GM10266 (cell line): ENCODE results near the gene NEURL1.

Experiments used
- DNase-seq: peaks from one replicate; pipeline ENCODE4 v3.0.0; 2012; ENCODE audit errors: extremely low spot score
- TF ChIP-seq, protein P1 (sequence below): IDR thresholded peaks from 2 replicates; pipeline ENCODE4 v1.5.1; 2012; ENCODE audit warnings: mild to moderate bottlenecking, low read depth; ENCODE audit not compliant: control insufficient read depth, insufficient read depth; ENCODE audit errors: missing control alignments

NEURL1 gene, protein sequence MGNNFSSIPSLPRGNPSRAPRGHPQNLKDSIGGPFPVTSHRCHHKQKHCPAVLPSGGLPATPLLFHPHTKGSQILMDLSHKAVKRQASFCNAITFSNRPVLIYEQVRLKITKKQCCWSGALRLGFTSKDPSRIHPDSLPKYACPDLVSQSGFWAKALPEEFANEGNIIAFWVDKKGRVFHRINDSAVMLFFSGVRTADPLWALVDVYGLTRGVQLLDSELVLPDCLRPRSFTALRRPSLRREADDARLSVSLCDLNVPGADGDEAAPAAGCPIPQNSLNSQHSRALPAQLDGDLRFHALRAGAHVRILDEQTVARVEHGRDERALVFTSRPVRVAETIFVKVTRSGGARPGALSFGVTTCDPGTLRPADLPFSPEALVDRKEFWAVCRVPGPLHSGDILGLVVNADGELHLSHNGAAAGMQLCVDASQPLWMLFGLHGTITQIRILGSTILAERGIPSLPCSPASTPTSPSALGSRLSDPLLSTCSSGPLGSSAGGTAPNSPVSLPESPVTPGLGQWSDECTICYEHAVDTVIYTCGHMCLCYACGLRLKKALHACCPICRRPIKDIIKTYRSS

DNA sequence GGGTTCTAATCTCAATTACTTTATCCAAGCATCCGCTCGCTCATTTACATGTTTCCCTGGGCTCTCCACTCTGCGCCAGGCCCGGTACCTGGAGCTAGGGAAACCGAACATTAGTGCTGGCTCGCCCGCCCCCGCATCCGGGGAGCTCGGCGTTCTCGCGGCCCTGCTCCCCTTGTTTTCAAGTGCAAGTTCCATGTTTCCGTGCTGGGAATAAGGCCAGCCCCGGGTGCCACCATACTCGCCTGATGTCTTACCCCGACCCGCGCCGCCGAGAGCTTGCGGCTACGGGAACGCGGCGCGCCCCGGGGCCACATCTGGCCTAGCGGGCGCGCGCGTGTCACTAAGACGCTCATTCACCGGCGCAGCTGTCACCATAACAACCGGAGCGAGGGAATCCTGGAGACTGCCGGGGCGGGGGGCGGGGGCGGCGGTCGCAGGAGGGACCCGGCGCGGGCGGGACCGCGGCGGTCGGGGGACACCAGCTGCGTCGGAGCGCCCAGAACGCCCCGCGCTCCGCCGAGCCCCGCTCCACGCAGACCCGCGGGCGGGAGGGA lies at the start of gene NEURL1:
NEURL1 (plus strand) TSS at position 344 of the 554 bp plus-strand sequence. CDS start 683 bp downstream, outside the sequence.
- no peak for DNase-seq
- TF ChIP-seq, protein P1, sequence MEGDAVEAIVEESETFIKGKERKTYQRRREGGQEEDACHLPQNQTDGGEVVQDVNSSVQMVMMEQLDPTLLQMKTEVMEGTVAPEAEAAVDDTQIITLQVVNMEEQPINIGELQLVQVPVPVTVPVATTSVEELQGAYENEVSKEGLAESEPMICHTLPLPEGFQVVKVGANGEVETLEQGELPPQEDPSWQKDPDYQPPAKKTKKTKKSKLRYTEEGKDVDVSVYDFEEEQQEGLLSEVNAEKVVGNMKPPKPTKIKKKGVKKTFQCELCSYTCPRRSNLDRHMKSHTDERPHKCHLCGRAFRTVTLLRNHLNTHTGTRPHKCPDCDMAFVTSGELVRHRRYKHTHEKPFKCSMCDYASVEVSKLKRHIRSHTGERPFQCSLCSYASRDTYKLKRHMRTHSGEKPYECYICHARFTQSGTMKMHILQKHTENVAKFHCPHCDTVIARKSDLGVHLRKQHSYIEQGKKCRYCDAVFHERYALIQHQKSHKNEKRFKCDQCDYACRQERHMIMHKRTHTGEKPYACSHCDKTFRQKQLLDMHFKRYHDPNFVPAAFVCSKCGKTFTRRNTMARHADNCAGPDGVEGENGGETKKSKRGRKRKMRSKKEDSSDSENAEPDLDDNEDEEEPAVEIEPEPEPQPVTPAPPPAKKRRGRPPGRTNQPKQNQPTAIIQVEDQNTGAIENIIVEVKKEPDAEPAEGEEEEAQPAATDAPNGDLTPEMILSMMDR, result no peak

DNA sequence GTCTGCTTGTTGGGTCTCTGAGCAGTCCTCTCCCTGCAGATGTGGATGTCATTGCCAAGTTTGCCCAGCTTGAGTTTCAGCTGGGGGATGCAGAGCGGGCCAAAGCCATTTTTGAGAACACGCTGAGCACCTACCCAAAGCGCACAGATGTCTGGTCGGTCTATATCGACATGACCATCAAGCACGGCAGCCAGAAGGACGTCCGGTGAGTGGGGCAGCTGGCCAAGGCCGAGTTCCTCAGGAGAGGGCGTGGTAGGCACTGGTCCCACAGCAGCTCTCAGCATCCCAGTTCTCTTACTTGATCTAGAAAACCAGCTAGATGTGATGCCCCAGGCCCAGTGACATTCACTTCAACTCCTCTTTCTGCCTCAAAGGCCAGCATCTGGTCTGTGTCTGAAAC lies 49.0 kb upstream of the NEURL1 start:
- no peak for DNase-seq
- TF ChIP-seq, protein P1, result no peak

DNA sequence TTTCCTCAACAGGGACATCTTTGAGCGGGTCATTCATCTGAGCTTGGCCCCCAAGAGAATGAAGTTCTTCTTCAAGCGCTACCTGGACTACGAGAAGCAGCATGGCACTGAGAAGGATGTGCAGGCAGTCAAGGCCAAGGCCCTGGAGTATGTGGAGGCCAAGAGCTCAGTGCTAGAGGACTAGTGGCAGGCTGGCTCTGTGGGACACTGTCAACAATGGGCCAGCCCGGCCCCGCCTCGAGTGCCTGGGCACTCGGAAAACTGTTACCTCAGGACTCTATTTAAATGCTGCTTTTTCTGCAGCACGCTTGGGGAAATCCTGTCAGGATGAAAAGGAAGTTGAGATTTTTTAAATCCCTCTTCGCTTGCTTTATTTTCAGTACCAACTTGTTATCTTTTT lies 48.1 kb upstream of the NEURL1 start:
- no peak for DNase-seq
- TF ChIP-seq, protein P1, result no peak

DNA sequence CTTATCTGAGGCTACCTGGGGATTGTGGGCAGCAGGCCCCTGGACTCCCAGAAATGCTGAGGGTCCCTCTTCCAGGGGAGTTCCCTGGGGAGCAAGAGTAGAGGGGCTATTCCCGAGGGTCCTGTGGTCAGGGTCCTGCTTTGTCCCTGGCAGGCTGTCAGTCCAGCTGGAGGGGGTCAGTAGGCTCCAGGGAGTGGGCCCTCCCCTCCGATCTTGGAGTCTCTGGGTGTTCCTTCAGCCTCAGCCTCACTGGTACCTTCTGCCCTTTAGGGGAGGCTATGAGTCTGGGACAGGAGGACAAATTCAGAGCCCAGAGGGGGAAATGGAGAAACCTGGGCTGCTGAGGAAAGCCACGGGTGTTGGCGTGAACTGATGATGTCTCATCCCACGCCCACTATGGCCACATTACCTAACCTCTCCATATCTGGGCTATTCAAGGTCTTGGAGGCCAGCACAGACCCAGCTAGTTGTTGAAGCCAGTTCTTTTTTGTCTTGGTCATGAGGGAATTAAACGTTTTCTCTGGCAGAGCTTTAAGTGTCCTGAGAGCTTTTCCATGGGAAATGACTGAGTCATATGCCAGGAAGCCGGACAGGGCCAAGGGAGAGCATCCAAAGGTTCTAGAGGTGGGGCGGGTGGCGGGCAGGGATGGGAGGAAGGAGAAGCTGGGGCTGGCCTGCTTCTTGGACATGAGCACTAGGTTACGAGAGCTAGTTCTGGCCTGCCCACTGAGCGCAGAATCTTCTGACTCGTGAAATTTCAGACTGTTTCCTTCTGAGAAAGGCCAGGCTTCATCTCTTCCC lies 47.5 kb upstream of the NEURL1 start:
- TF ChIP-seq, protein P1, result no peak

DNA sequence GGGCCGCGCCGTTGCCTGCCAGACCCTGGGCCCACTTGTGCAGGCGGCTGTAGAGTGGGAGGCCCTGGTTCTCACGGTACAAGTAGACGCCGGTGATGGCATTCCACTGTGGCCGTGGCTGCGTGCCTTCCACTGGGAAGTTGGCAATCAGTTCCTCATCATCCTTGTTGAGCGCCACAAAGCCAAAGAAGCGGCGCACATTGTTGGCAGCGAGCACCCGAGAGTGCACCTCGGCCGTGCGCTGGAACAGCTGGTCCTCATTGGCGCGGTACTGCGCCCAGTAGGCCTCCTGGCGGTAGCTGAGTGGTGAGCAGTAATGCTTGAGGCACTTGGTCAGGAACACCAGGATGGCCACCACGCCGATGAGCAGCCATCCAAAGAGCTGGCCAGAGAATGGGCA lies 46.3 kb upstream of the NEURL1 start:
- TF ChIP-seq, protein P1, result no peak
- no peak for DNase-seq

More for the DNA sequence above, 47.5 kb upstream of the NEURL1 start:
- DNase-seq, result no peak

DNA sequence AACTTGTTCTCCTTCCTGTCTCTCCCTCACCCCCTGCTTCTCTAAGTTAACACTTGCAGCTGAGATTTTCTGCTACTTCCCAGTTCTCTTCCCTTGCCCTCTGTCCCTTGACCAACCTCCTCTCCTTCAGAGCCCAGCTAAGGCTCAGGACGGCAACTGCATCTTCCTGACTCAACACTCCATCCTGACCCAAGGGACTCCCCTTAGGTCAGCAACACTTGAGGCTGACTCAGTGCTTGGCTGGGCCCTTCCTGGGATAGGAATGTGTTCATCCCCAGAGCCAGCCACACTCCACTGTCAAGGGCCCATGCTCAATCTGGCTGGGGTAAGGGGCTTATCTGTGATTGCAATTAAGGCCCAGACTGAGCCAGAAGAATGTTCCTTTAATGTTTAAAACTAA lies 44.8 kb upstream of the NEURL1 start:
- no peak for DNase-seq
- TF ChIP-seq, protein P1, result no peak
